H1 (cell line): ENCODE measurements around the gene MTFP1. TPM values are rescaled to one million over a fixed set of nuclear protein-coding genes. Genes with fewer than 3 reads are reported as not detected.

ENCODE experiments used
- CTCF ChIA-PET: fragments of 300-600 bp; sonication (Branson Sonifier 250); formaldehyde crosslinking; loops from one replicate; lab custom pipeline; 2021; ENCODE audit not compliant: partially characterized antibody; lab: Charles Lee
- POLR2A ChIA-PET: fragments of 300-600 bp; sonication (Branson Sonifier 250); formaldehyde crosslinking; loops from one replicate; lab custom pipeline; 2021; ENCODE audit warnings: inconsistent platforms; ENCODE audit not compliant: partially characterized antibody; lab: Charles Lee
- DNase-seq, 2 experiments: peaks; one replicate each; pipeline versions ENCODE4 v3.0.0 to v3.0.0-alpha.2; 2010 to 2022; ENCODE audit warnings: low spot score in 2 of 2, low read depth in 1 of 2, mixed read lengths in 1 of 2
- FAIRE-seq: peaks from 2 replicates; lab custom pipeline; 2011; peaks lifted over from hg19 to GRCh38; lab: Jason Lieb, UNC
- H2AFZ ChIP-seq: 2 replicates; pipeline ENCODE4 v1.8.1; 2012; ENCODE audit warnings: low read length, inconsistent platforms
- H2AK5ac ChIP-seq: 2 replicates; pipeline ENCODE4 v1.6.1; 2013; ENCODE audit warnings: low read depth, low read length
- H2BK120ac ChIP-seq: replicated peaks from 2 replicates; pipeline ENCODE3; 2013; ENCODE audit warnings: low read depth, low read length, inconsistent platforms
- H2BK12ac ChIP-seq: 2 replicates; pipeline ENCODE4 v1.6.1; 2013; ENCODE audit warnings: low read depth, low read length
- H2BK15ac ChIP-seq: 2 replicates; pipeline ENCODE4 v1.6.1; 2013; ENCODE audit warnings: low read length
- H2BK20ac ChIP-seq: 2 replicates; pipeline ENCODE4 v1.6.1; 2013; ENCODE audit warnings: low read length
- H2BK5ac ChIP-seq: 2 replicates; pipeline ENCODE4 v1.6.1; 2013; ENCODE audit warnings: low read depth, low read length
- H3K14ac ChIP-seq: 2 replicates; pipeline ENCODE4 v1.6.1; 2013; ENCODE audit warnings: inconsistent platforms; ENCODE audit not compliant: insufficient read length
- H3K18ac ChIP-seq: 2 replicates; pipeline ENCODE4 v1.6.1; 2013; ENCODE audit warnings: low read length; ENCODE audit errors: extremely low read depth
- H3K23ac ChIP-seq: 2 replicates; pipeline ENCODE4 v1.6.1; 2013; ENCODE audit warnings: inconsistent platforms; ENCODE audit not compliant: insufficient read length
- H3K23me2 ChIP-seq: 2 replicates; pipeline ENCODE4 v1.6.1; 2013; ENCODE audit warnings: low read depth, low read length
- H3K27ac ChIP-seq: 2 replicates; pipeline ENCODE4 v1.6.1; 2011; ENCODE audit warnings: low read depth, low read length, inconsistent platforms
- H3K27me3 ChIP-seq, 4 experiments: replicated peaks in 1 of 4; 1 replicate in 1 of 4; 2 replicates in 3 of 4; pipeline versions ENCODE4 v1.6.1 to v1.8.1; 2011 to 2013; ENCODE audit warnings: low read length in 3 of 4, mild to moderate bottlenecking in 3 of 4, inconsistent platforms in 2 of 4, mixed read lengths in 2 of 4, moderate library complexity in 1 of 4; ENCODE audit not compliant: control insufficient read depth in 3 of 4, insufficient read depth in 3 of 4; ENCODE audit errors: extremely low read depth in 1 of 4
- H3K36me3 ChIP-seq, 4 experiments: 2 replicates each; pipeline versions ENCODE4 v1.6.1 to v1.8.1; 2011 to 2013; ENCODE audit warnings: mild to moderate bottlenecking in 4 of 4, low read length in 3 of 4, moderate library complexity in 2 of 4, control low read depth in 1 of 4, inconsistent platforms in 1 of 4; ENCODE audit not compliant: insufficient read depth in 4 of 4, control insufficient read depth in 2 of 4
- H3K4ac ChIP-seq: replicated peaks from 2 replicates; pipeline ENCODE3; 2013; ENCODE audit warnings: low read length, low read depth, mixed read lengths, inconsistent platforms; ENCODE audit not compliant: insufficient read length
- H3K4me1 ChIP-seq, 4 experiments: replicated peaks in 1 of 4; 1 replicate in 1 of 4; 2 replicates in 3 of 4; pipeline versions ENCODE4 v1.6.1 to v1.8.1; 2011 to 2013; ENCODE audit warnings: low read length in 3 of 4, inconsistent platforms in 2 of 4, mixed read lengths in 1 of 4; ENCODE audit not compliant: insufficient read depth in 4 of 4, control insufficient read depth in 3 of 4
- H3K4me2 ChIP-seq, 2 experiments: 2 replicates each; pipeline versions ENCODE4 v1.6.1 to v1.8.1; 2011 to 2013; ENCODE audit warnings: low read depth in 2 of 2, low read length in 2 of 2, control low read depth in 1 of 2, inconsistent platforms in 1 of 2, mild to moderate bottlenecking in 1 of 2; ENCODE audit not compliant: insufficient read depth in 1 of 2
- H3K4me3 ChIP-seq, 4 experiments: fragments of 200-600, 300-600 bp in 1 of 4; sonication (generic), shearing (Covaris generic), sonication (Bioruptor Twin) in 1 of 4; 2 replicates each; pipeline versions ENCODE4 v1.5.1 to v1.8.1; 2011 to 2016; ENCODE audit warnings: low read length in 4 of 4, low read depth in 3 of 4, control low read depth in 2 of 4, inconsistent platforms in 2 of 4, mild to moderate bottlenecking in 2 of 4, mixed read lengths in 1 of 4, moderate library complexity in 1 of 4; ENCODE audit not compliant: insufficient read depth in 2 of 4; ENCODE audit errors: extremely low read depth in 1 of 4
- H3K56ac ChIP-seq: replicated peaks from 2 replicates; pipeline ENCODE3; 2013; ENCODE audit warnings: low read depth, mild to moderate bottlenecking, mixed read lengths, low read length, inconsistent platforms; ENCODE audit not compliant: insufficient read length
- H3K79me1 ChIP-seq: 2 replicates; pipeline ENCODE4 v1.6.1; 2013; ENCODE audit warnings: low read depth, low read length, control low read depth
- H3K79me2 ChIP-seq, 2 experiments: 2 replicates each; pipeline versions ENCODE4 v1.6.1 to v1.8.1; 2012 to 2013; ENCODE audit warnings: low read length in 2 of 2, mild to moderate bottlenecking in 2 of 2, inconsistent platforms in 1 of 2; ENCODE audit not compliant: insufficient read depth in 2 of 2, control insufficient read depth in 1 of 2
- H3K9ac ChIP-seq, 4 experiments: replicated peaks in 1 of 4; 1 replicate in 1 of 4; 2 replicates in 3 of 4; pipeline versions ENCODE4 v1.6.1 to v1.8.1; 2011 to 2013; ENCODE audit warnings: low read depth in 3 of 4, low read length in 3 of 4, control low read depth in 2 of 4, mild to moderate bottlenecking in 2 of 4, moderate library complexity in 2 of 4, inconsistent platforms in 1 of 4; ENCODE audit errors: extremely low read depth in 1 of 4
- H3K9me3 ChIP-seq, 2 experiments: 2 replicates each; pipeline versions ENCODE4 v1.6.1 to v1.8.1; 2012 to 2013; ENCODE audit warnings: mild to moderate bottlenecking in 2 of 2, moderate library complexity in 2 of 2, control low read depth in 1 of 2, inconsistent platforms in 1 of 2, low read depth in 1 of 2, low read length in 1 of 2, mixed read lengths in 1 of 2; ENCODE audit not compliant: insufficient read depth in 2 of 2
- H4K20me1 ChIP-seq, 2 experiments: replicated peaks in 1 of 2; 2 replicates each; pipeline versions ENCODE3 to v1.8.1; 2011 to 2013; ENCODE audit warnings: inconsistent platforms in 2 of 2, low read length in 2 of 2, mild to moderate bottlenecking in 1 of 2; ENCODE audit not compliant: insufficient read depth in 2 of 2, control insufficient read depth in 1 of 2
- H4K5ac ChIP-seq: 2 replicates; pipeline ENCODE4 v1.6.1; 2013; ENCODE audit warnings: low read length, low read depth, mixed read lengths, inconsistent platforms; ENCODE audit not compliant: insufficient read length
- H4K8ac ChIP-seq: 2 replicates; pipeline ENCODE4 v1.8.0; 2013; ENCODE audit warnings: mild to moderate bottlenecking, moderate library complexity, low read length, inconsistent platforms; ENCODE audit not compliant: insufficient read depth; ENCODE audit errors: extremely low read depth
- H4K91ac ChIP-seq: replicated peaks from 2 replicates; pipeline ENCODE3; 2013; ENCODE audit warnings: low read length, mixed read lengths, inconsistent platforms; ENCODE audit not compliant: insufficient read length
- HDAC6 ChIP-seq: IDR thresholded peaks from one replicate; pipeline ENCODE4 v1.7.1; 2012; ENCODE audit warnings: low read depth, mild to moderate bottlenecking, inconsistent platforms, low read length, moderate library complexity
- KDM1A ChIP-seq: fragments of 200-600, 300-600 bp; sonication (generic); IDR thresholded peaks from 2 replicates; pipeline ENCODE4 v1.7.1; 2016; ENCODE audit warnings: mild to moderate bottlenecking, low read length, borderline replicate concordance
- POU5F1 ChIP-seq: IDR thresholded peaks from 2 replicates; pipeline ENCODE4 v1.6.1; 2011; ENCODE audit warnings: low read depth, mild to moderate bottlenecking, low read length, moderate library complexity
- SIX5 ChIP-seq: IDR thresholded peaks from 2 replicates; pipeline ENCODE4 v1.6.1; 2011; ENCODE audit warnings: mild to moderate bottlenecking, low read depth, low read length
- SP4 ChIP-seq: IDR thresholded peaks from 2 replicates; pipeline ENCODE4 v1.6.1; 2012; ENCODE audit warnings: low read length, inconsistent platforms
- YY1 ChIP-seq: IDR thresholded peaks from 2 replicates; pipeline ENCODE4 v1.6.1; 2011; ENCODE audit warnings: low read depth, mild to moderate bottlenecking, low read length
- WGBS, 2 experiments: shearing (Covaris generic) in 1 of 2; methylation state at CpG; one replicate each; pipeline versions ENCODE4 v1.1.6 to v1.1.7; 2013 to 2015; ENCODE audit warnings: low lambda C conversion rate in 2 of 2, mixed read lengths in 2 of 2, inconsistent platforms in 1 of 2, low coverage in 1 of 2, missing lambda C conversion rate in 1 of 2; ENCODE audit not compliant: insufficient replicate concordance in 2 of 2, insufficient coverage in 1 of 2, insufficient read length in 1 of 2; ENCODE audit errors: extremely low coverage in 1 of 2, missing lambda C conversion rate in 1 of 2; 5-methylcytosine and 5-hydroxymethylcytosine counted together
- polyA plus RNA-seq, 7 experiments: library from polyadenylated mRNA; depleted of rRNA in 3 of 7; stranded (reverse) in 5 of 7; unstranded in 2 of 7; fragments of >200 nt in 5 of 7; fragments of 200-250 nt in 2 of 7; gene quantifications; 1 replicate in 5 of 7; 2 replicates in 1 of 7; 4 replicates in 1 of 7; pipeline versions ENCODE4 v1.2.1 to v1.2.3, GENCODE V29; 2011 to 2013; ENCODE audit warnings: missing spikeins in 2 of 7, mixed read lengths in 2 of 7
- total RNA-seq: library from RNA; stranded (reverse); fragmentation: NEBNext Ultra II Directional; extraction: Animal tissue kit (Norgen Biotek cat#: 25700); gene quantifications from 2 replicates; pipeline ENCODE4 v1.2.1, GENCODE V29; 2021
- TF ChIP-seq, protein P1 (sequence below), 3 experiments: IDR thresholded peaks; 1 replicate in 2 of 3; 2 replicates in 1 of 3; pipeline versions ENCODE4 v1.5.1 to v1.6.1; 2011; ENCODE audit warnings: low read length in 3 of 3, mild to moderate bottlenecking in 3 of 3, inconsistent platforms in 2 of 3, low read depth in 1 of 3, moderate library complexity in 1 of 3; ENCODE audit not compliant: insufficient read depth in 1 of 3; ENCODE audit errors: control extremely low read depth in 1 of 3

The MTFP1 gene
- total and polyA plus RNA-seq, 2 of the 8 experiments (the other 6 are each of a cell fraction or from before 2014, with no cell fraction given), result 59.8 to 98.8 TPM

DNA sequence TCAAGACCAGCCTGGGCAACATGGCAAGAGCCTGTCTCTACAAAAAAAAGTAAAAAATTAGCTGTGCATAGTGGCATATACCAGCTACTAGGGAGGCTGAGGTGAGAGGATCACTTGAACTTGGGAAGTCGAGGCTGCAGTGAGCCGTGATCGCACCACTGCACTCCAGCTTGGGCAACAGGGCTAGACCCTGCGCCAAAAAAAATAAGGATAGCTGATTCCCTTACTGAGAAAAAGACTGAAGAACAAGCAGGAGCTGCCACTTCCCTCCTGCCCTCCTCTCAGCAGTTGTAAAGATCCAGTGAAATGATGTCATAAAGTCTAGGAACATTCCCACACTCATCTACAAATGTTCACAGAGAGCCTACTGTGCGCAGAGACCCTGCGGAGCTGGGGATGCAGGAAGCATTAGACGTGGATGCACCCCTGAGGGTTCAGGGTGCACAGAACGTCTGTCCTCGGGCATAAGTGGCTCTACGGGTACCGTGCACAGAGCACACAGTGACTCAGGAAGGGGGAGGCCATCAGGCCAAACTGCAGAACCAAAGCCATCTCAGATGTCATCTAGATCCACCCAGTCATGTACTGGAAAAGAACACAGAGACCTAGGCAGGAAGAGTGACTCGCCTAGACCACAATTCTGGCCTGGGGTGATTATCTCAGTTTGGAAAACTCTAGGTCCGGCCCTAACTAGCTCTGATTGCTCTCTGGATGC, 17.0 kb upstream of the MTFP1 start:
- H3K56ac ChIP-seq, result no peak overlapping the region
- H3K9me3 ChIP-seq, result no peaks in the 10 kb centered on the region
- no peak overlapping the region for H3K18ac ChIP-seq
- POLR2A ChIA-PET, result no interaction called here
- TF ChIP-seq POU5F1 (no peak), SP4 (no peak), KDM1A (no peak), YY1 (no peak), SIX5 (no peak), HDAC6 (no peak)
- TF ChIP-seq, protein P1, sequence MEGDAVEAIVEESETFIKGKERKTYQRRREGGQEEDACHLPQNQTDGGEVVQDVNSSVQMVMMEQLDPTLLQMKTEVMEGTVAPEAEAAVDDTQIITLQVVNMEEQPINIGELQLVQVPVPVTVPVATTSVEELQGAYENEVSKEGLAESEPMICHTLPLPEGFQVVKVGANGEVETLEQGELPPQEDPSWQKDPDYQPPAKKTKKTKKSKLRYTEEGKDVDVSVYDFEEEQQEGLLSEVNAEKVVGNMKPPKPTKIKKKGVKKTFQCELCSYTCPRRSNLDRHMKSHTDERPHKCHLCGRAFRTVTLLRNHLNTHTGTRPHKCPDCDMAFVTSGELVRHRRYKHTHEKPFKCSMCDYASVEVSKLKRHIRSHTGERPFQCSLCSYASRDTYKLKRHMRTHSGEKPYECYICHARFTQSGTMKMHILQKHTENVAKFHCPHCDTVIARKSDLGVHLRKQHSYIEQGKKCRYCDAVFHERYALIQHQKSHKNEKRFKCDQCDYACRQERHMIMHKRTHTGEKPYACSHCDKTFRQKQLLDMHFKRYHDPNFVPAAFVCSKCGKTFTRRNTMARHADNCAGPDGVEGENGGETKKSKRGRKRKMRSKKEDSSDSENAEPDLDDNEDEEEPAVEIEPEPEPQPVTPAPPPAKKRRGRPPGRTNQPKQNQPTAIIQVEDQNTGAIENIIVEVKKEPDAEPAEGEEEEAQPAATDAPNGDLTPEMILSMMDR (IDR thresholded peaks at IDR 0.05; ENCODE audit: control extremely low read depth in 1 of 3, insufficient read depth in 1 of 3, low read depth in 1 of 3, low read length in 3 of 3), result no peak
- H2BK12ac ChIP-seq, result no peak overlapping the region
- H3K14ac ChIP-seq, result peak overlapping the region; percentile 31
- H4K20me1 ChIP-seq, result peaks cover 5% of the 10 kb centered on the region in 2 experiments
- FAIRE-seq (no peak), DNase-seq (no peak)
- H2AFZ ChIP-seq, result no peak overlapping the region
- H3K23me2 ChIP-seq, result no peaks in the 10 kb centered on the region
- no peak overlapping the region for H2BK120ac ChIP-seq
- H2BK20ac ChIP-seq, result no peak overlapping the region
- no peaks in the 10 kb centered on the region for H3K79me1 ChIP-seq
- CTCF ChIA-PET, result interaction anchor here (0.6 to 1.2 kb wide), 3 partner anchors 18 to 355 kb away, joined by 3 to 4 read pairs (median 3); no protein-coding TSS in a partner anchor
- no peak overlapping the region for H2BK15ac ChIP-seq
- H3K4ac ChIP-seq, result no peak overlapping the region
- H3K36me3 ChIP-seq, result peaks cover 0 to 9% (median under 1%) of the 10 kb centered on the region in 4 experiments; a peak in 4 of 8 replicates
- H3K27ac ChIP-seq, result no peak overlapping the region
- H3K23ac ChIP-seq, result no peak overlapping the region
- no peak overlapping the region for H3K9ac ChIP-seq
- no peaks in the 10 kb centered on the region for H3K79me2 ChIP-seq
- H3K4me3 ChIP-seq, result no peak overlapping the region
- 90% methylated on average over 13 of the region's 13 CpGs; no CpG with 5 or more reads in 1 of the 2 experiments for WGBS, 2 experiments
- no peak overlapping the region for H3K4me2 ChIP-seq
- no peak overlapping the region for H4K8ac ChIP-seq
- H4K5ac ChIP-seq, result no peak overlapping the region
- no peaks in the 10 kb centered on the region for H3K4me1 ChIP-seq
- H4K91ac ChIP-seq, result no peak overlapping the region
- H2AK5ac ChIP-seq, result no peak overlapping the region
- no peak overlapping the region for H2BK5ac ChIP-seq
- H3K27me3 ChIP-seq, result no peaks in the 10 kb centered on the region
